Fibroblast of gingiva (primary cell): ENCODE measurements around the gene TRH.
"Not testable (repeated sequence)": the region's sequence is repeated elsewhere in the genome, so short reads cannot be mapped to it uniquely, and the experiment has no call there.

Experiments
- DNase-seq: peaks from one replicate; pipeline ENCODE4 v3.0.0-alpha.2; 2011; ENCODE audit warnings: low read depth

The TRH gene

DNA sequence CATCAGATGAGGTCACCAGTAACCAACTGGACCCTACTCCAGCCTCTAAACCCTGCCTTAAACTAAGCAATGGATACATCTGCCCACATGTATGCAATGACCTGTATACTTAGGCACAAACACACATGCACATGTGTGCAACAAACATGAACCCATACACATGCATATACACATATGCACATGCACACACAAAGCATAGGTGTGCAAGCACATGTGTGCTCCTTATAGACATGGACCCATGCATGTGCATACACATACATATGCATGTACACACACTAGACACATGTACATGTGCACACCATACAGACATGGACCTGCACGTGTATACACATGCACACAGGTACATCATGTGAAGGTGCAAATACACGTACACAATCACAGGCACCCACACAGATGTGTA lies 8.6 kb upstream of the TRH start:
- DNase-seq, result no peak

DNA sequence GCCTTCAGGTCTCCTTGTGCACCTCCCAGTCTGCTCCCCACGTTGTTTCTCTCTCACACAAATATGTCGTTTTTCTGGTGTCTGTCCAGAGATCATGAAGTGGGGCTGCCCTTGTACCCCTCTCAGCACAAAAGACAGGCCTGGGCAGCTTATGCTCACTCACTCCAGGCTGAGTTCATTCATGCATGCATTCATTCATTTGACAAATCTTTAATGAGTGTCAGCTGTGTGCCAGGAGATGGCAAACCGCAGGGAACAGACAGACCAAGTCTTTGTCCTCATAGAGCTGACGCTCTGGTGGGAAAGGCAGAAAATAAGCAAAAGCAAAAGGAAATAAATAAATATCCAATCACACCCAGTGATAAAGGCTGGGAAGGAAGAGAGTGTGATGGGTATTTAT lies 7.6 kb upstream of the TRH start:
- DNase-seq, result no peak

DNA sequence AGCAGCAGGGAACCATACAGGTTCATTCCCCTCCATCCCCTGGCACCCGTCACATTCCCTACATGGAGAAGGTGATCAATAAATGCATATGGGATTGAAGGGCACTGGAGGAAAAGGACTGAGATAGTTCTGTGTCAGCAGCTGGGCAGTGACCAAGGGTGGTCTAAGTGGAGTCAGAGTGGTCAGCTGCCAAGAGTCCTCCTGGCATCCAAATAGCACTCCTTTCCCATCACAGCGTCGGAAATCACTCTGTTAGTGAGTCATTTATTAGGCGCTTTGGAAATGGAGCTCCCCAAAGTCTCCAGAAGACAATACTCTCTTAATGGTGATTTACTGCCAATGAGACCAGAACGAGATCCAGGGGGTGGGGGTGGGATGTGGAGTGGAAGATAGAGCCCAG lies 6.8 kb upstream of the TRH start:
- no peak for DNase-seq

DNA sequence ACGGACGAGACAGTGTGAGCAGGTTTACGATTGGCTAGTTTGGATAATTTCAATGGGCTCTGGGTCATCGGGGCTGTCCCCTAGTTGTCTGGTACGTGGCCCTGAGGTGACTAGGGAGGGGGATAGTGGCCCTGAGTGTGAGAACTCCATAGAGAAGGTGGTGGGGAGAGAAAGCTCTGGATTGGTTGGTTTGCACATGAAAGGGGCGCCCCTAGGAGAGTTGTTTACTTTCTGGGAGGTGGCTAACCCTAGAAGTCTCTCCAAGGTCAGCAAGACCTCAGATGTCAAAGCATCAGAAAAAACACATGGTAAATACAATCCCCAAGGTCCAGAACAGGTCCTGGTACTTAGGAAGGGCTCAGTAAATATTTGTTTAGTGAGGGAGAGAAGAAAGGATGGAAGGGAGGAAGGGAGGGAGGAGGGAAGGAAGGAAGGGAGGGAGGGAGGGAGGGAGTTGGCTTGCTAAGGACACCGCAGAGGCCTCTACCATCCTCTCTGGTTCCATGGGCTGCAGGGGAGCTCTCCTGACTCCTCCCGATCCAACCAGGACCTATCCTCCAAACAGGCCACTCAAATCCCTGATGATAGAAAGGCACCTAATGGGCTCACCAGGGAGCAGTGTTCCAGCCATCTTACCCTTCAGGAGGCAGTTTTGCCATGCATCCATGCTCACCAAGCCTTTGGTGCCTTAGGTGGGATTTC lies 3.0 kb upstream of the TRH start:
- no peak for DNase-seq

DNA sequence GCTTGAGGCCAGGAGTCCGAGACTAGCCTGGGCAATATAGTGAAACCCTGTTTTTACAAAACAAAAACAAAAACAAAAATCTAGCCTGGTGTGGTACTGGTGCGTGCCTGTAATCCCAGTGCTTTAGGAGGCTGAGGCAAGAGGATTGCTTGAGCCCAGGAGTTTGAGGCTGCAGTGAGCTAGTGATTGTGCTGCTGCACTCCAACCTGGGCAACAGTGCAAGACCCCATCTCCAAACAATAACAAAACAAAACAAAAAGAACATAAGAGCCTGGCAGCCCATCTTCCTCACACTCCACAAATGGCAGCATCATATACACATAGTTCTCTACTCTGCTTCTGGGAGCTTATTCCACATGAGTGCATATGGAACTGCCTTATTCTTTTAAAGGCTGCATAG lies 2.2 kb upstream of the TRH start:
- no peak for DNase-seq

DNA sequence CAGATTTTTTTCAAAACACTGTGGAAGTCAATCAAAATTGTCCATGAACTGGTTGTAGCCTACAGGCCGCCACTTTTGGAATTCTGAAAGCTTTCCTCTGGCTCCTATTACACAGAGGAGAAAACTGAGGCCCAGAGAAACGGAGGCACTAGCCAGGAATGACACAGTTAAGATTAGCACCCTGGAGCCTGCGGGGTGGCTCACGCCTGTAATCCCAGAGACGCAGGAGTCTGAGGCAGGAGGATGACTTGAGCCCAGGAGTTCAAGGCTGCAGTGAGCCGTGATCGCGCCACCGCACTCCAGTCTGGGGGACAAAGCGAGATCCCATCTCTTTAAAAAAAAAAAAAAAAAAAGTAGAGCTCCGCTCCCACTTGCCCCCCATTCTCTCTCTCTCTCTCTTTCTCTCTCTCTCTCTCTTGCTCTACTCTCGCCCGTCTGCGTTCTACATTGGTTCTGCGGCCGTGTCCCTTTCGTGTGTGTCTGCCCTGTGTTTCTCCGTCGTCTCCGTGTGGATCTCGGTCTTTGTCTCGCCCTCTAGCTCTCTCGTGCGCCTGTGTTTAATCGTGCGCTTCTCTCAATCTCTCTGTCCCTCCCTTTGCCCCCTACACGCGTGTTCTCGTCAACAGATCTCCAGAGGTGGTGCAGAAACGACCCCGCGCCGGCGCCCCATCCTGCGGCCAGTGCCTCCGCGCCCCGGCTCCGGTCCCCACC lies 512 bp upstream of the TRH start:
- no peak for DNase-seq

DNA sequence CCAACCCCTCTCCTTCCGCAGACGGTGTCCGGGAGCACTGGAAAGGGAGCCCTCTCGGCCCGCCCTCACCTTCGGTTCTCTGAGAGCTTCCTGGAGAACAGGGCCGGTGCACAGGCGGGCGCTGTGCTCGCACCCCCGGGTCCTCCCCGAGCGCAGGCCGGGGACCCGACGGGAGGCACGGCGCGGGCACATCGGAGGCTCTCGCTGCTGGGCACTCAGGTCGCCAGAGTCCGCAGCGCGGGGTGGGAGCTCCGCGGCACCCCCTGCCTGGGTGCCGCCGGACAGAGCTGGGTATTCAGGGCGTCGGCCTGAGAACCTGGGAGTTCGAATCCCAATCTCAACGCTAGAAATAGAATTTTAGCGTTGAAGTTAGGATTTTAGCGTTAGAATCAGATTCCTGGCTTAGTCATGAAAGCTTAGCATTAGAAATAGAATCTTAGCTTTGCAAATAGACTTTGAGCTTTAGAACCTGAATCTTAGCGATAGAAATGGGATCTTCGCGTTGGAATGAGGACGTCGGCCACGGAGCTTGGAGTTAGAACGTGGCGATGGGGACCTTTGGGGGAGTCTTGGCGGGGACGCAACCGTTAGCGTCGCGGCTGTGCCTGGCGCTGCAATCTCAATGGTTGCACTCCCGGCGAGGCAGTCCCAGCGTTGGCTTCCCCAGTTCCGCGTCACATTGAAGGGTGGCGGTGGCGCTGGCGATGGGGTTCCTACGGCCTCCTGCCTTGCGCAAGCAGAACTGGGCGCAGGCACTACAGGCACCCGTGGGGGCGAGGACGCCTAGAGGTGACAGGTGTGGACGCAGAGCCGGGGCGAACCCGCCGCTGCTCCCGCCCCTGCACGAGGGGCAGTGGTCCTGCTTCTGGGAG lies 549 bp downstream of the TRH start:
- DNase-seq, result no peak

DNA sequence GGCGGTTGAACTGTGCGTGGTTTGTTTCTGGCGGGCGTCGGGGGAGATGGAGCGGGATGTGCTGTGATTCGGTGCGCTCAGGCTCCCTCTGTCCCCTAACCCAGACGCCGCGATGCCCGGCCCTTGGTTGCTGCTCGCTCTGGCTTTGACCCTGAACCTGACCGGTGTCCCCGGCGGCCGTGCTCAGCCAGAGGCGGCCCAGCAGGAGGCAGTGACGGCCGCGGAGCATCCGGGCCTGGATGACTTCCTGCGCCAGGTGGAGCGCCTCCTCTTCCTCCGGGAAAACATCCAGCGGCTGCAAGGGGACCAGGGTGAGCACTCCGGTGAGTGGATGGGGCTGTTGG lies 1.2 kb downstream of the TRH start:
- no peak for DNase-seq

DNA sequence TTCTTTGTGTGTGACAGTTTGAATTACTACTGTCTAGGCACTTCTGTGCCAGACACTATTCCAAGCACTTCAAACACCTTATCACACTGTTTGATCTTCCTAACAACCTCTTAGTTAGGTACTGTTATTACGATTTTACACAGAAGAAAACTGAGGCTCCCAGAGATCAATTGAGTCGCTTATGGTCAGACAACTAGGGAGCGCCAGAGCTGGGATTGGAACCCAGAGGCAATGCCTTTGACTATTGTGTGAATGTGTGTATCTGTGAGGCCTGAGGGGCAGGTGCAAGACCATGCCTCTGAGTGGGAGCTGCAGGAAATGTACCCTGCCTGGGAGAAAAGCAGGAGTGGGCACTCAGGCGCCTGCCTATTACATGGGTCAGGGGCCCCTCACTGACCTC lies 1.8 kb downstream of the TRH start:
- no peak for DNase-seq

DNA sequence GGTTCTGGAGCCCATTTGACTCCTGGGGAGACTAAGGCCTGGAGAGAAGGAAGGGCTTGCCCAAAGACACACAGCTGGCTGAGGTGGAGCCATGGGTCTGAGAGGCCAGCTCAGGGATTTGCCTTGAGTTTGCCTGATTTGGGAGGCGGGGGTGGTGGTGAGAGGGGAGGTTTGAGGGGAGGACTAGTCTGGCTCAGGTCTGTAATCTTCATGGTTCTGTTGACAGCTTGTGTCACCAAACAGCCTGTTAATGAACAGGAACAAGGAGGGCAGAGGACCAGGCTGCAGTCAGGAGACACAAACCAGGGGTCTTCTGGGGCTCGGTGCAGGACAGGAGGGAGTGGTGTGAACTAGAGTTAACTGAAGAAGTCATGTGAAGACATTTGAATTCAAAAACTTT lies 3.6 kb downstream of the TRH start:
- DNase-seq, result no peak

DNA sequence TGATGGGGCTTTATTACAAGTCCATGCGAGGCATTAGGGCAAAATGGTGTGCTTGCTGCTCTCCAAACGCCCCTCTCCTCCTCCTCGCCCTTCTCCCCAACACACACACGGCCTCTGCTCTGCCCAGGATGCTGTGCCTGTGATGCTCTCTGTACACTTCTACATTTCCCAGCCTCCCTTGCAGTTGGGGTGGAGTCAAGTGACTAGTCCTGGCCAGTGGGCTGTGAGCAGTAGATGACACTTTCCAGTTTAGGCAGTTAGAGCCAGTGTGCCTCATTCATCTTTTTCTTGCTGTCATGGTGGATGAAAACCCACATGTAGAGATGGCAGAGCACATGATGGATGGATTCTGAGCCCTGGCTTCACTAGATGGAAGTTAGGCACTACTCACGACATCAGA lies 5.4 kb downstream of the TRH start:
- DNase-seq, result no peak

DNA sequence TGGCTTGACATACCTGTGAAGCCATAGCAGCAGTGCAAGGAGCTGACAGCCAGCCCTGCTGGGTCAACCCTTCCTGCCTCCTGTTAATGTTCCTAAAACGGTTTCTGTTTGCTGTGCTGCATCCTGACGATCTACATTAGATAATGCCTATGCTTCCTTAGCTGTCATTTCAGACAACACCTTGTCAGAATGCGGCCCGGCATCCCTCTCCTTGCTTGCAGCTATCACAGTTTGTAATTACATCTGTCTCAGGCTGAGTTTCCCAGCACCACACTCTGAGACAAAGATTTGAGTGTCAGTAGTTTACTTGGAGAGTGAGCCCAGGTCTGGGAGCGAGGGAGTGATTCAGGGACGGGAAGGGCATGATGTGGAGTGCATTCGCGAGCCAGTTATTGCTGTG lies 9.0 kb downstream of the TRH start:
- DNase-seq, result no peak

DNA sequence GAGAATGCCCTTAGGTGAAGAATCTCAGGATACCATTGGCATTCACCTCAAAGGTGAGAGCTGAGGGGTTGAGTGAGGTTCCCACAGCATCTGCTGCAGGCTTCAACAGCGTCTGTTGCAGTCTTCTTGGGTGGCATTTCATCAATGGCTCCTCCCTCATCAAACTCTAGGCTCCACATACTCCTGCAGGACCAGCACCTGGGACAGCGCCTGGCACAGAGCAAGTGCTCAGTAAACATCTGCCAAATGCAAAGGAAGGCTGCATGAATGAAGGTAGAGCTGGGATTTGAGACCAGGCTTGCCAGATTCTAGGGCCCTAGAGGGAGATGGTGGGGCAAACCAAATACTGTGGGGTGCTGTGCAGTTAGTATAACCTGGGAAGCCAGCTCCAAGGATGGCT lies 9.6 kb downstream of the TRH start:
- no peak for DNase-seq

DNA sequence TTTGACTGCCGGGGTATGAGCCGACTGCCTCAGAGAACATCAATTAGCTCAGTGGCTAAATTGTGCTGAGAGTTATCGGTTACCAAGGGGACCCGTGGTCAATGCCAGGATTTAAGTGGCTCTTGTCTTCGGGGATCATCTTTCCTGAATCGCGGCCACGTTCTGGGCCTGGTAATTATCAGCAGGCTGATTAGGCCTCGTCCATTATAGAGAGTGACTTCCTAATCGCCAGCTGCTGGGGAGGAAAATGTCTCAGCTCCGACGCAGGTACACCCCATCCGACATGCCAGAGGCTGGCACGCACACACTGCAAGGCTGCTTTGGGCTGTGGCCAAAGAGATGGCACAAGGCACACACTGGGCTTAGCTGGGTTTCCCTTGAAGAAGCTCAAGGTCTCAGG lies 10.6 kb downstream of the TRH start:
- DNase-seq, result no peak

DNA sequence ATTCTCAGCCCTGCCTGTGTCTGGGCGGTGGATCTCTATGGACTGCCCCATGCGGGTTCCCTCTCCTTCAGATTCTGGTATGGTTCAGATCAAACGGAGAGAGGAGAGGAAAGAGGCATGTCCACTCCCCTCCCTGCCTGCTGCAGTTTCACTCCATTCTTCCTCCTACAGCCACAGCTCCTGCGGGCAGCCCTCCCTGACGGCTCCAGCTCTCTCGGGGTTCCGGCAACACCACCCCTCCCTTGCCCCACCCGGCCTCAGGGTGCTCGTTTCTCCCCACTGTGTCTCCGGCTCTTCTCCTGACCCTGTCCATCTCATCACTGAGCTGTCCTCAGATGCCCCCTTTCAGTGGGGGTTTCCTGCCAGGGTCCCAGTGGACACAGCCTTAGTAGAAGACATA lies 13.9 kb downstream of the TRH start:
- DNase-seq, result no peak

DNA sequence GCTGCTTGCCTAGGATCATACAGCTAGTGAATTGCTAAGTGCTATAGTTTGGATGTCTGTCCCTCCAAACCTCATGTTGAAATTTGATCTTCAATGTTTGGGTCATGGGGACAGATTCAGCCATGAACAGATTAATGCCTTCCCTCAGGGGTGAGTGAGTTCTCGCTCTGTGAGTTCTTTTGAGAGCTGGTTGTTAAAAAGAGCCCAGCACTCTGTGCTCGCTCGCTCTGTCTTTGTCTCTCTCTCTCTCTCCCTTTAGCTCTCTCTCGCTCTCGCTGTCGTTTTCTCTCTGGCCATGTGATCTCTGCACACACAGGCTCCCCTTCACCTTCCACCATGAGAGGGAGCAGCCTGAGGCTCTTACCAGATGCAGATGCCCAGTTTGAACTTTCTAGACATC lies 14.9 kb downstream of the TRH start:
- no peak for DNase-seq

DNA sequence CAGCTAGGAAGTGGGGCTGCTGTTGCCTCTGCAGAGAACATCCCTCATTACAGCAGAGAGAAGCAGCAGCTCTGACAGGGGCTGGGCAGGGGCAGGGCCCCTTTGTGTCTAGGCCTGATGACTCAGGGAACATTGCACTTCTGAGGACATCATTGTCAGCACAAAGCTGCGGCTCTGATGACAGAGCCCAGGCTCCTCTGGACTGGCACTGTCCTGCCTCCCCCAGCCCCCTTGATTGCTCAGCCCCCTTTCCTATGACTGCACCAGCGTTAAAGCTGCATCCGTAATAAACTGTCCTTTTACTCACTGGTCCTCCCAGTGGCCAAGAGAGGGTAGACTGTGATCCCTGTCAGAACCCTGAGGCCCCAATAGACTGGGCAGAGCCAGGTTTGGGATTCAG lies 18.3 kb downstream of the TRH start:
- no peak for DNase-seq

DNA sequence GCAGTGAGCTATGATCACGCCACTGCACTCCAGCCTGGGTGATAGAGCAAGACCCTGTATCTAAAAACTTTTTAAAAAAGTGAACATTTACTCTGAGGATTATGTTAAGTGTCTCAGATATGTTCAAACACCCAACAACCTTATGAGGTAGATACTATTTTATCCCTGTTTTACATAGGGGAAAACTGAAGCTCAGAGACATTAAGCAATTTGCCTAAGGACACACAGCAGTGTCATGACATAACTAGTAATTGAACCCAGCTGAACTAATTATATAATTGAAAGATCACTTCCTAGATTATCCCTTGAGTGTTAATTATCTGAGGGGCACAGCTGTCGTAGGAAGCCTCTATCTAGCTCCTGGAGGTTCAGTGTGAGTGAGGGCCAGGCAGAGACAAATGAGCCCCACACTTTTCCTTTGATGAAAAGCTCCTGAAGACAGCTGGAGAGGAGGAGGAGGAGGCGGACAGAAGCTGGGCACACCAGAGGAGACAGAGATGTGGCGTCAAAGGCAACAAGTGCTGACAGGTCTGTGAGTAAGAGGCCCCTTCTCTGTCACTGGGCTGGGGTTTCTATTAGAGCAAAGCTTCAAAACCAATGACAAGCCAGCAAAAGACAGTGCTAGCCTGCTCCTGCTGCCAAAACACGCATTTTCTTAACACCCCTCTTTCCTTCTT lies 20.5 kb downstream of the TRH start:
- no peak for DNase-seq

DNA sequence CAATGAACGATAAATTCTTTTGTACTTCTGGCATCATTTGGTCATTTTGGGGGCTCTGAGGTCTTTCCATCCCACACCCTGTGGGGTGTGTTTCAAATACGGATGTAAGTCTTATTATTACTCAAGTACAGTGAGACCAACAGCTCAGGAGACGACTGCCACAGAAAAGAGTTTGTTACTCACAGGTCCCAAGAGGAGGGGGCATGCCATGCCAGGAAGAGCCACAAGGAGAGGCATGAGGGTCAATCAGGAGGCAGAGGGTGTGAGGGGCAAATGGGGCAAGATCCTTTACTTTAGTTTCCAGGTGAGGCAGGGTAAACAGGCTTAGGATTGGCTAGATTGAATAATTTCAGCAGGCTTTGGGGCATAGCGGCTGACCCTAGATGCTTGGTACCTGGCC lies 21.6 kb downstream of the TRH start:
- DNase-seq, result no peak

DNA sequence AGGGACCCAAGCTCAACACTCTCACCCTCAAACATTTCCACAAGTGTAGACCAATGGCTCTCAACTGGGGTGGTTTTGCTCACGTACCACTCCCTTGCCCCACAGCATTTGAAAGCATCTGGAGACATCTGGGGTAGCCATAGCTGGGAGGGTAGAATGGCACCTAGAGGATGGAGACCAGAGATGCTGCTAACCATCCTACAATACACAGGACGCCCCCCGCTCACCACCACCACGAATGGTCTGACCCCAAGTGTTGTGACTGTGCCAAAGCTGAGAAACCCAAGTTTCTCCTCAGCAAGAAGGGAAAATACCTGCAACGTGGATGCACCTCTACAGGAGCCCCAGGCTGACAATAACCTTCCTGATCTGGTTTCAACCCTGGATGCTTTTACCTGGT lies 24.7 kb downstream of the TRH start:
- DNase-seq, result not testable (repeated sequence)

DNA sequence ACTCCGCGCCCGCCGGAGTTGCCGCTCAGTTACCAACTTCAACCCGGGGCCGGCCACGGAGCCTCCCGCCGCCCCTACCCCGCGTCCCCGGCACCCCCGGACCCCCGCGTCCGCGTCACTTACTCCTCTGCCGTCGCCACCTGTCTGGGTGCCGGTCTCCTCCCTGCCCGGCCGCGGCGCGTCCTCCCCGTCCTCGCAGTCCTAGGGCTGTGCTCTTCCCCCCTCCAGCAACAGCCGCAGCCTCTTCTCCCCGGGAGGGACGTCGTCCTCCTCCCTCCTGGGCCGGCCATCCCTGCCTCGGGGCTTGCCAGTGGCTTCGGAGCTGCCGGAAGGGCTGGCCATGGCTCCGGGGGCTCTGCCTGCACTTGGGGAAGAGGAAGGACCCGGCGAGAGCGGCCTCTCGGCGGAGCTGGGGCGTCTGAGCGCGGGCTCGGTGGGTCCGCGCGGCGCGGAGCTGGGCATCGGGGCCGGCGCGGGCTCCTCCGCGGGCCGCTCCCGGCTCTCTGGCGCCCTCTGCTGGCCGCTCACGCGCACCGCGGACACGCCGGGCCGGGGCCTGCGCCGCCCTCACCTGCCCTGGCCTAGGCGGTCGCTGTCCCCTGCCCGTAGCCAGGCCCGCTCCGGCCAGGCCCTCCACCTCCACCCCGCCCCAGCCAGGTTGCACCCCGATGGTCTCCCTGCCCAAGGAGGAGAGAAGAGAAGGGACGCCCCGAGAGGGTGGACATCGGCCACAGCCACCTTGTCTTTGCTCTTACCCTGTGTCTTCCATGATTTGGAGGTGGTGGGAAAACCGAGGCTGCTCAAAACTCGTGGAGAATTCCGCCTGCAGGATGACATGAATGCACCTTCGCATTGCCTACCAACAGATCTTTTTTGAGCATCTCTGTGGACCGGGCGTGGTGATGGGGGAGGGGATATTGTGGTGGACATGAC lies 28.4 kb downstream of the TRH start:
- not testable (repeated sequence) for DNase-seq

DNA sequence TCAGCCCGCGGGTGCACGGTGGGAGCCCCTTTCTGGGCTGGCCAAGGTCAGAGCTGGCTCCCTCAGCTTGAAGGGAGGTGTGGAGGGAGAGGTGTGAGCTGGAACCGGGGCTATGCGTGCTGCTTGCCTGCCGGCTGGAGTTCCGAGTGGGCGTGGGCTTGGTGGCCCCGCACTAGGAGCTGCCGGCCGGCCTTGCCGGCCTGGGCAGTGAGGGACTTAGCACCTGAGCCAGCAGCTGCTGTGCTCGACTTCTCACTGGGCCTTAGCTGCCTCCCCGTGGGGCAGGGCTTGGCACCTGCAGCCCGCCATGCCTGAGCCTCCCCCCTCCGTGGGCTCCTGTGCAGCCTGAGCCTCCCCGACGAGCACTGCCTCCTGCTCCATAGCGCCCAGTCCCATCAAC lies 36.0 kb downstream of the TRH start:
- DNase-seq, result no peak
